ENCODE data around the gene LRAT.
"Not testable (repeated sequence)": the region's sequence is repeated elsewhere in the genome, so short reads cannot be mapped to it uniquely, and the experiment has no call there.

LRAT gene

DNA sequence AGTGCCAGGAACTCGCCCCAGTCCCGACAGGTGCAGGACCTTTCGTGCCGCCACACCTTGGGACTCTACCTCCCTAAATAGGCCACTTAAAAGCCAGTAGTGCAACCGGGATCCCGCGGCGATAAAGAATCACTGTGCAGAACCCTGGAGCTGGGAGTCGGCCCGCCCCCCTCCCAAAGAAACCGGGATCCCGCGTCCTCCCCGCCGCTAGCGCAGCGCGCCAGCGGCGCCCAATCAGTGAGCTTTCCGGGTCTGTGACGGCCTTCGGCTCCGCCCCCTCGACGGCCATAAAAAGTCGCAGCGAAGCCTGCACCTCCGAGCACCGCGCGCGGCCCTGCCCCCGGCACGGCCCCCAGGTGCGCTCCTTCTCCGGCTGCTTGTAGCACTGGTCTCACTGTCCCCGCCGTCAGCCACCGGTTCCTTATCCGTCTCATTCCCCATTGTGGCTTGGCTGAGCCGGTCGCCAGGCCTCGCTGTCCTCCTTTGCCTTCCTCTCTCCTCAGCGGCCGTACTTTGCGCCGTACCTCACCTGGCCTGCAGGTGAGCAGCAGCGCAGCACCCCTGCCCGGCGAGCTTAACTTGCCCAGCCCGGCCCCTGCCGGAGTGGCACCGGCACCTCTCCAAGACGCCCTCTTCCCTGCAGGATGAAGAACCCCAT, at the start of gene LRAT:
LRAT (plus strand) TSS at position 318 of the 658 bp plus-strand sequence; CDS start at position 645, 327 bp downstream.
- peak; percentile 48 for DNase-seq (ENCODE audit: low spot score)

DNA sequence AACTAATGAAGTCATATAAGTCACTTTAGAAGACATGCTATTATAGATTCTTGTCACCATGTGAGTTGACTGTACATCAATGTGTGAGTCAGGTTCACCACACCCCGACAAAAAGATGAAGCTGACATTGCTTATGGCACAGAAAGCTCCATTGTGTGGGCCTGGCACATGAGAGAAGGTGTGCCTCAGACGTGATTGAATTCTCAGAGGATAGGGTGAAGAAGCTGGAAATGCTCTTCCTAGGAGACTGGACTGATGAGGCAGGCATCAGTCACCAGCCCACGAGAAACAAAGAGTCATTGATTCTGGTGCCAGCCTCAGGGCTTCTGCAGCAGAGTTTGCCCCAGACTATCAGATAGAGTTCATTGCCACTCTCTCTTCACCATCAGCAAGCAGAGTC, 35.9 kb upstream of the LRAT start:
- DNase-seq (ENCODE audit: low spot score), result peak; percentile 57

DNA sequence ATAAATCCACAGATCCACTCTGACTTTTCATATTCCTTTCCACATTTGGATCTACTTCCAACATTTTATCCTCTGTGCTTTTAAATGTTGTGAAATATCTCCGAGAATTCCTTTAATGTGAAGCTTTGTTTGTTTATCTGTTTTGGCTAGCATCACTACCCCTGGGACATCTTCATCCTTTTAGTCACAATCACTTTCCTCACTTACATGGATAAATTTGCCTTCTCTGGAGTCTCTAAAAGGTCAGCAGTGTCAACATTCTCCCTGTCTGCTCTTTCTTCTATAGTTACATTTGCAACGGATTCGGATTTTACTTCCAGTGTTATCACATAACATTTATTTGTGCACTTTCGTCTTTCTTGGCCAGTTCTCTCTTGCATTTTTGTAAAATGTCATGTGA, 34.2 kb upstream of the LRAT start:
- DNase-seq (ENCODE audit: low spot score), result no peak

DNA sequence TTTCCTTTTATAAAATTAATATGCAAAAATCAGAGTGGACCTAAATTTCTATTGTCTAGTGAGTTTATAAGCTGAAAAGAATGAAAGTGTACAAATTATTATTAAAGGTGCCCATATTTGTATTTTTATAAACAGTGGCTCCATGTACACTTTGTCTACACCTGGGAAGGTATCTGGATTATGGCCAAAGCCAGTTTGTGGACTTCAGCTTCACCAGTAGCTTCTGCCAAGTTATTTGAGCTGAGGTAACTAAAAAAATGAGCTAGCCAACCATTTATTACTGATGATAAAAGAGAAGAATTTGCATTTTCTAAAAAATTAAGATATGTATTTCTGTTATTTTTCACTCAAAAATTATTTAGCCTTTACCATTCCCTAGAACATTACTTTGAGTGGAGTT, 32.3 kb upstream of the LRAT start:
- DNase-seq (ENCODE audit: low spot score), result no peak

DNA sequence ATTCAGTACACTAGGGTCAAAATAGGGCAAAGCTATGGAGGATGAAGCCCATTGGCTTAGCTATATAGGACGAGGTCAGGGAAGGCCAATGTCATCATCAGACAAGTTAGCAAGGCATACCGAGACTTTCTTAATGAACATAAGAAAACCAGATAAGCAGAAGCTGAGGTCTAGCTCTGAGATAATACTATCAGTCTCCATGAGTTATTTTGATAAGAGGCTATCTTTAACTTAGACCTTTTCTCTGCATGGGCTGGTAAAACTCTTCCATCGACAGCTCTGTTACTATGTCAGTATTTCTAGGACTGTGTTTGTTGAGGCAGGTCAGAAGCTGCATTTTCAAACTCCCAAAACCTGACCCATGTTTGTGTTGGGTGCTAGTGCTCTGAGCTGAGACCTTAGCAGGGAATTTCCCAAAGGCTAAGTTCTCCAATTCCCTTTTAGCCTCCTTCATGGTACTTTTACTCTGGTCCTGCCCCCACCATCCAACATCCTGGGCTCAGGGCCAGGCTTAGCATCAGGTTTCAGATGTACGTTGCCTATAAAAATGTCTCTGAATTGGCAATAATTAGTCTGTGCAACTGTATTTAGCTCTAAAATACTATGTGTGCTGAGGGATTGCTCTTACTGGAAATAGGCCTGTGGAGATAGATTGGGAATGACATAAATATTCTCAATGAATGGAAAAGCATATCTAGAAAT, 29.3 kb upstream of the LRAT start:
- no peak for DNase-seq (ENCODE audit: low spot score)

DNA sequence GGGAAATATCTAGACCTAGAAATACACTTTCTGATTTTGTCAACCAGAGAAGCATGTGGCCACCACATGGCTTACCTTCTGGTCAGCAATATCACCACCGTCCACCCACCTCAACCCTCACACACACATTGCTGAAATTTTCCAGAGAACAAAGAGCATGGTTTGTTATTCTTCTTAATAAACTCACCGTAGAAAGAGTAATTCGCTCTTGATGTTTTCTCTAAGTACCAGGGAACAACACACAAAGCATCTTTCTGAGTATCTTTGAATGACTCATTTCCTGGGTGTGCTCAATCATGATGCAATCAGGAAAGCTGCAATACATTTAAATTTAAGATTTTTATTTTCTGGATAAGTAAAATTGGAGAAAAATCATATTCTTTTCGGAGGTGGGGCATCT, 24.7 kb upstream of the LRAT start:
- no peak for DNase-seq (ENCODE audit: low spot score)

DNA sequence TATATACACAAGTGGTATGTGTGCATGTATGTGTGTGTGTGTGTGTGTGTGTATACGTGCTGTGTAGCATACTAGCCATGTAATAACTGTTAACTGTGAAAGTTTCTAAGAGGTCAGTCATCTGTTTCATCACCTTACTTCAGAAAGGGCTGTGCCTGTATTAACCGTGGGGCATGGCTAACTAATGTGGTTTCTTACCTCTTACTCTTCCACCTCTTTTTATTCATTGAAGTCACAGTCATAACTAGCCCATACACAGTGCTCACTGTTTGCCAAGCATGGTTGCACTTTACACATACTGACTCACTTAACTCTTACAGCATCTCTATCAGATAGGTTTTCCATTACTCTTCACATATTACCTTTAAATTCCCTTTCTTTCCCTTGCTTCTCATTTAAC, 23.7 kb upstream of the LRAT start:
- DNase-seq (ENCODE audit: low spot score), result no peak

DNA sequence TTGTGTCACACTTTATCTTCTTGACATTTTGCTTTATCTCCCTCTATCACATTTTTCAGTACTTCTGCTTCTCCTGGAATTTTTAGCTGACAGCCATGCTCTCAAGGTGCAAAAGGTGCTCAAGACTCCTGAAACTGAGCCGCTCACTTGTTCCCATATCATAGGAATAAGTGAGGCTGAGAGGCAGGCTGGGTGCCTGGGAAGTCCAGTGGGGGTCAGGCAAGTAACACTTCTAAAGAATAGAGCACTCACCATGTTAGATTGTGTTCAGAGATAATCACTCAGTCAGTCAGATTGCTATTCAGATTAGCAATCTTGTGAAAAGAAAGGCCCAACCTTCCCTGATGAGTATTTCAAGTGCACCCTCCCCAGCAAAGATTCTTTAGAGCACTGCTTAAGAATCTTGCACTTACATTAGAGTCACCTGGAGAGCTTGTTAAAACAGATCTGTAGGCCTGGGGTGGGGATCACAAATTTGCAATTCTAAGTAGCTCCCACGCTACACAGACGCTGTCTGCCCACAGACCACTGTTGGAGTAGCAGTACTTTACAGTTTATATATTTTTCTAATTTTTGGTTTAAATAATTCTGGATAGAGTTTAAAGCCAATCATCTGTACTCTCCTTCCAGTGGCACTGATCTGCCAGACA, 23.1 kb upstream of the LRAT start:
- DNase-seq (ENCODE audit: low spot score), result no peak

DNA sequence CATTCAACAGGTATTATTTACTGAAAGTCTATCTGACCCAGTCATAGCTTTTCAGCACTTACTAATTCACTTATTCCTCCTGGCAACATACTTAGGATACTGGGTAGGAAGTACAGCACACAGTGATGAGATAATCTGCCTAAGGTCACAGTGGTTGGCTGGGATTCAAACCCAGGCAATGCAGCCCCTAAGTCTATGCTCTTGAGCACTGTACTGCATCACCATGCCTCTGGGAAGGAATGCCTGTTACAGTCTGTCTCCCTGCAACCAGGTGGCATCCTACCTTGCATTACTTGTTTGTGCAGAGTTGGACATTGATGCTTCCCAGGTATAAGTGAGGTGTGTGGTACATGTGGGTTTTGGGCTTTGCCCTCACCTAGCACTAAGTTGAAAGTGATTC, 21.5 kb upstream of the LRAT start:
- no peak for DNase-seq (ENCODE audit: low spot score)

DNA sequence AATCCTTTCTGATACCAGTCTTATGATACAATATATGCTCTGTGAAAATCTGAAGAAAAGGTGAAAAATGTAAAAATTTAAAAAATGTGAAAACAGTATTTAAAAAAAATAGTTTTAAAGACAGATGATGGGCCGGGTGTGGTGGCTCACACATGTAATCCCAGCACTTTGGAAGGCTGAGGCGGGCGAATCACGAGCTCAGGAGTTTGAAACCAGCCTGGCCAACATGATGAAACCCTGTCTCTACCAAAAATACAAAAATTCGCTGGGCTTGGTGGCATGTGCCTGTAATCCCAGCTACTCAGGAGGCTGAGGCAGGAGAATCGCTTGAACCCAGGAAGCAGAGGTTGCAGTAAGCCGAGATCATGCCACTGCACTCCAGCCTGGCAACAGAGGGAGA, 20.2 kb upstream of the LRAT start:
- DNase-seq (ENCODE audit: low spot score), result not testable (repeated sequence)

DNA sequence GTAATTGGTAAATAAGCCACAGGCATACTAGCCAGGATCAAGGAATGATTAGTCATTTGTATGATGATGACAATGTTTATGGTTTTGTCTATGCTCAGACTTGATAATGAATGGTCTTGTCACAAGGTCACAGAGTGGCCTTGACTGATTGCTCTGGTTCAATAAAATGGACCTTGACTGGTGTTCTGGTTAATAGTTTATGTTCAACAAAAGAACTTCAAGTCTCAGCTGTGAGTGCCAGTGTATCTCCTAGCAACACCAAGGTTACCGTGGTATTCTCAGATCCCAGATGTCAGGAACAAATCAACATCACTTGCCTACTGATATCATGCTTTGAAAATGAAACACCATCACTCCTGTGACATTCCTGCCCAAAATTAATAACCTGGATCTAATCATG, 16.3 kb upstream of the LRAT start:
- peak; percentile 30 for DNase-seq (ENCODE audit: low spot score)

DNA sequence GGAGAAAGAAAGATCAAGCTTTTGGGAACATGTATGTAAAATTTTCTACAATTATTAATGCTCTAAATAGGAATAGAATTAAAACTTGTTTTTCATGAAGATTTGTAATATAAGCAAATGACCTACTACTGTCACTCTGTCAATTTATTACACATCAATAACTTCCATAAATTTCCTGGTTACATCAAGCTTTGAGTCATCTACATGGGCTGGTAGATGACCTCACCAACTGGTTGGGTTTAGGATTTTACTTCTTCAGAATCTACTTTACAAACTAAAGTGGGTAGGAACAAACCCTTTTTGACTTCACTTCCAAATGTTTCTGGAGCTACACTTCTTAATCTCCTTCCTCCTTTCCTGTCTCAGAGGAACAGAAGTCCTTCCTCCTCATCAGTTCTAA, 12.0 kb upstream of the LRAT start:
- DNase-seq (ENCODE audit: low spot score), result no peak

DNA sequence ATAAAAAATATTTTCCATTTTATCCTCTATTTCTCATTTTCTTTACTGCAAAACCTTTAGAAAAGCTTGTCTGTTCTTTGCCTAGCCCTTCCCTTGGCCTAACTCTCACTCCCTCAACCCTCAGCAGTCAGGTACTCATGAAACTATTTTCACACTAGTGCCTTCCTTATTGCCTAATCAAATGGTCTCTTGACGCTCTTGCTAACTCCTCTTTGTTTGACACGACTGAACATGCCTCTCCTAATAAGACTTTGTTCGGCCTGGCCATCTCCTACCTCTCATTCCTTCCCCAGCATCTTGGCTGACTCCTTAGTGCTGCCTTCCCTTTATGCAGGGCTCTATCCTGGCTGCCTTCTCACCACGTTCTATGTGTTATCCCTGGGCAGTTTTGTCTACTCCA, 11.1 kb upstream of the LRAT start:
- DNase-seq (ENCODE audit: low spot score), result no peak

DNA sequence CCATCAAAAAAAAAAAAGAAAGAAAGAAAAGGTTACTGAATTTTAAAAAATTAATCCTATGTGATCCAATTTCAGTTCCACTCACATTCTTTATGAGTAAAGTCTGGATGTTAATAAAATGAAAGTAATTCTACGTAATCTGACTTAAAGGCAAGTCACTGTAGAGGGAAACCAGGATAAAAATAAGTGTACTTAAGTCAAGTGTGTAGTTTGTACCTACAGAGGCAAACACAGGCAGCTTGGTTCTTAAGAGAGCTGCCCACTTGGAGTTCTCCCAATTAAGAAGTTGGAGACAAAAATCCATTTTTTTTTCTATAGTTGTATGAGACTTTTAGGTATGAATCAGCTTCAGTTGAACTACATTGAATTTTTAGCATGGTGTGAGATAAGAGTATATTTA, 7.0 kb upstream of the LRAT start:
- no peak for DNase-seq (ENCODE audit: low spot score)

DNA sequence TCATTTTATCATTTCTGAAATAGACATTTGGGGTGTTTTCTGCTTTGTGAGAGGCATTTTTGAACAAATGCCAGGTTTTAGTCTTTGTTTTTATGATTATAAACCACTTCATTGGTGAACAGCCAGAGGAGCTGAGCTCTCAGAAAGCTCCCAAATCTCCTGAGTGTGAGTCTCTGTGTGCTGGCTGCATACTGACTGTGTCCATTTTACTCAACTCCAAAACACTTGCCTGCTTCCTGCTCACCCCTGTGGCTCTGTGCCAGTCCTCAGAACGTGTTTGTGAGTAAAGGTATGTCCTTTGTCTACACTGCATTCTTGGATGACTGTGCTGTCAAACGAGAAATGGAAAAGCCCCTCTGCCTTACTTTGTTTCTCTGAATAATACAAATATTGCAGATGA, 5.4 kb upstream of the LRAT start:
- no peak for DNase-seq (ENCODE audit: low spot score)

DNA sequence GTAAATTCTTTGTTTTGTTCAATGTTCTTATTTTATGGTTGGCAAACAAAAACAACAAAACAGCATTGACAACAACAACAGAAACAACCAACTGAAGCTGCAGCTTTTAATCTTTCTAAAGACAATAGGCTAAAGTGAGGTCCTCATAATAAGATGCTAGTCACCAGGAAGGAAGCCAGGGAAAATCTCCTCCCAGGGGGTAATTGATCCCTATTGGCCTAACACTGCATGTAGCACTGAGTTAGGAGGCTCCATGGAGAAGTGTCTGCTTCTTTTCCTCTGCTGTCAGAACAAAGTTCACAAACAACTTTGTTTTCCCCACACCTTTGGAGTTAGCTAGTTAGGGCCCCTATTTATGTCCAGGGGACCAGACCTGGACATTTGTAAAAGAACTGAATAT, 4.7 kb upstream of the LRAT start:
- DNase-seq (ENCODE audit: low spot score), result no peak

DNA sequence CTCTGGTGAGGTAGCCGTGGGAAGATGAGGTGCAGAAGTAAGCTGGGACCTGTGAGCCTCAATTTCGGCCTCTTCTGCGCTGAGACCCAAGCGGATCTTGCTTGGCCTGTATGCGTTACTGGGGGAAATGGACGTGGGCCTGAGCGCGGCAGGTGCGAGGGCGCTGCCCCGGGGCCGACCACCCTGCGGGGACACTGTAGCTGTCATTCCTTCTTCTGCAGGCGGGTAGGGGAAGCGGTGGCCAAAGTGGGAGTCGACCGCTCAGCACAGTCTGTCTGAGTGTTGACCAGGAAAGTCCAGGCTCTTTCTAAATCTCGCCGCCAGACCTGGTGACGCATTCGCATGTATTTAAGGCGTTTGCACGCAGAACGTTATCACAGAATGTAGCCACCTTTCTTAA, 3.3 kb upstream of the LRAT start:
- no peak for DNase-seq (ENCODE audit: low spot score)

DNA sequence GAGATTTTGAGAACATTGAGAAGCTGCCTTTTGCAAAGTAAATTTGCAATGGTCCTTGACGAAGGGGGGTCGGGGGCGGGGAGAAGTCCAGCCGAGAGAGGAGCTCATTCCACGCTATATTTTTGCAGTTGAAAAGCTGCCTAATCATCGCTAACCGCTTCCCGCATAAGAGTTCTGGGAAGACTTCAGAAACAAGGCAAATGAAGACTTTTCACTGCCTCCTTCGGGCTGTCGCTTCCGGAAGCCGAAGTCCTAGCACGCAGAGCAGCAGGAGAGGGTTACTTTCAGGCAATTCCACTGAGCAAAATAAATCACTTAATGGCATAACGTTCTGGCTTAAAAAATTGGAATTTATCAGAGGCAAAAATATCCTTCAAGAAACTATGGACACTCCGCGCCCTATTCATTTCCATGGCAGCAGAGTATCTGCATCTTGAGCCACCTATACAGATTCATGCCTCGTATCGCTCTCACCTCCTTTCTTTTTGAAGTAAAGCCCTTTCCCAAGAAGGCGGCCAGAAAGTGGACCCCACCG, 2.6 kb upstream of the LRAT start:
- no peak for DNase-seq (ENCODE audit: low spot score)

DNA sequence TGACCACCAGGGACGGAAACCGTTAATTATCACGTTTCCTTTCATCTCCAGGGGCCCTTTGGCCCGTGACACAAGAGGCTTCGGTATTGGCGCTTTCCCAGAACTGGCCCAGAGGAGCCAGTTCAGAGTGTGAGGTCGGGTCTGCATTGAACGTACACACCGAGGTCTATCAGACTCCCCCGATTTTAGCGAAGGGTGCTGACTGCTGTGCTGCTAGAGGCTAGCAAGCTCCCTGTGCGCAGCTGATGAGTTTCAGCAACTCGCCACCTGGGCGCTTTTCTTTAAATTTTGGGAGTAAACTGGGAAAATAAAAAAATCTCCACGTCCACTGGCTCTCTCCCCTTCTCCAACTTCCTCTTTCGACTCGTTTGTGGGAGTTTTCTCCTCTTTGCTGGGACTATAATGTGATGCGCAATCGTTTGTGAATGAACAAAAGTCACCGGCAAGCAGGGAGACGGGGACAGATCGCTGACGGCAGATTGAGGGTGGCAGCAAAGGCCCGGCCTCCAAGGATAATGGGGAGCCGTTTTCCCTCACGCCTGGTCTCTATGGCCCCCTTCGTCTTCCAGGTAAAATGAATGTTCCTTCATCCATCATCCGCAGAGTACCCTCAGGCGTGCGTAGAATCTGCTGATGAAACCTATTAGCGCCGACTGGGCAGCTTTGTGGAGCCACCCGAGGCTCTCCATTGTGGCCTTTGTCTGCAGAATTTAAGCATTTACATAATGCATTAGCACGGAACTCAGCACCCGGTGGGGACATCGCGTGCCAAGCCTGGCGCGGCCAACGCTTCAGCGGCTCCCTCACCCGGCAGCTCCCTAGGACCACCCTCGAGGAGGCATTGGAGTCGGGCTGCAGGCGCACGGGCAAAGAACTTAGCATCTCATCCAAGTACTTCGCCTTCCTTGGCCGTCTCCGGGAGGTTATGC, 1.6 kb upstream of the LRAT start:
- peak; percentile 35 for DNase-seq (ENCODE audit: low spot score)

DNA sequence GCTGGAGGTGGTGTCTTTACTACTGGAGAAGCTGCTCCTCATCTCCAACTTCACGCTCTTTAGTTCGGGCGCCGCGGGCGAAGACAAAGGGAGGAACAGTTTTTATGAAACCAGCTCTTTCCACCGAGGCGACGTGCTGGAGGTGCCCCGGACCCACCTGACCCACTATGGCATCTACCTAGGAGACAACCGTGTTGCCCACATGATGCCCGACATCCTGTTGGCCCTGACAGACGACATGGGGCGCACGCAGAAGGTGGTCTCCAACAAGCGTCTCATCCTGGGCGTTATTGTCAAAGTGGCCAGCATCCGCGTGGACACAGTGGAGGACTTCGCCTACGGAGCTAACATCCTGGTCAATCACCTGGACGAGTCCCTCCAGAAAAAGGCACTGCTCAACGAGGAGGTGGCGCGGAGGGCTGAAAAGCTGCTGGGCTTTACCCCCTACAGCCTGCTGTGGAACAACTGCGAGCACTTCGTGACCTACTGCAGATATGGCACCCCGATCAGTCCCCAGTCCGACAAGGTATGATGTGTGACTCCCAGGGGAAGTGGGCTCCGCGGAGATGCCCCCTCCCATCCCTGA, 634 bp downstream of the LRAT start:
- no peak for DNase-seq (ENCODE audit: low spot score)

DNA sequence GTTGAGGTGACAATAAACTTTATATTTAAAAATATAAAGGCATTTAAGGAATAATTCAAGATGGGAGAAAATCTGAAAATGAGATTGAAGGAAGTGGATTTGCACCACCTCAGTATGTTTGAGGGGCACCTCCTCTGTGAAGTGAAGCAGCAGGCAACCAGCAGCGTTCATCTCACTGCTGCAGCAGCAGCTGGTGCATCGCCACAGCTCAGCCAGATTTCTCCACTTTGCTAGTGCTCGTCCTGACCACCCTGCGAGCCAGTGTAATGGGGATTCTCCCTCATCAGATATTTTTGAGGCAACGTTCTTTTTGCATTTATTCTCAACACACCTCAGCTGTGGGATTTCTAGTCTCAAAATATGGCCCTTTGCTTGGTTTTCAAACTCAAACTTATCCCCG, 13.9 kb downstream of the LRAT start:
- DNase-seq (ENCODE audit: low spot score), result no peak

DNA sequence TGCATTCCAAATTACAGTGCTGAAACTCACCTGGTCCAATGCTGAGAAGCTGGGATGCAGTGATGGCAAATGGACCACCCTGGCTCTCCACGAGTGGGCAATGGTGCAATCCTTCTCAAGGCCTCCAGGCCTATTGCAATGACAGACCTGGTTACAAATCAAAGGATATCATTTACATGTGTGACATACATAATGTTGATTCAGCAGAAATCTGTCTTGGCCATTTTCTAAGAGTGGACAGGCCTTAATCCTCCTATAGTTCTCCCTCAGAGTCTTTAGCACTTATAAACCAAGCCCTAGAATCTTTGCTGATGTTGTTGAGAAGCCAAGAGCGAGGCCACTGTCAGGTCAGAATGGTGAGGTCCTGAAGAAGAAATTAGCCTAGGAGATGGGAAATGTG, 17.1 kb downstream of the LRAT start:
- no peak for DNase-seq (ENCODE audit: low spot score)

All from Ammon's horn (tissue), 1 donor.